Muscle of leg (tissue), 11 donors: Measurements from ENCODE around the gene RBM45. TPM values are rescaled to one million over a fixed set of nuclear protein-coding genes. Genes with fewer than 3 reads are reported as not detected.
"Not testable (repeated sequence)": the region's sequence is repeated elsewhere in the genome, so short reads cannot be mapped to it uniquely, and the experiment has no call there.

Experiments used
- DNase-seq: peaks from one replicate; pipeline ENCODE4 v3.0.0; 2013
- H3K27ac ChIP-seq: one replicate; pipeline ENCODE4 v1.5.1; 2013; ENCODE audit warnings: mild to moderate bottlenecking, low read length, control low read depth
- H3K27me3 ChIP-seq: one replicate; pipeline ENCODE4 v1.6.1; 2013; ENCODE audit warnings: low read length; ENCODE audit not compliant: control insufficient read depth, insufficient read depth
- H3K36me3 ChIP-seq: one replicate; pipeline ENCODE4 v1.6.1; 2013; ENCODE audit warnings: low read length; ENCODE audit not compliant: control insufficient read depth, insufficient read depth
- H3K4me1 ChIP-seq: one replicate; pipeline ENCODE4 v1.6.1; 2013; ENCODE audit warnings: low read length; ENCODE audit not compliant: control insufficient read depth, insufficient read depth
- H3K4me3 ChIP-seq: one replicate; pipeline ENCODE4 v1.5.1; 2013; ENCODE audit warnings: low read length, control low read depth
- H3K9me3 ChIP-seq: replicated peaks from 2 replicates; pipeline ENCODE4 v1.6.1; 2013; ENCODE audit warnings: low read depth, low read length; ENCODE audit not compliant: control insufficient read depth
- WGBS: methylation state at CpG from one replicate; pipeline ENCODE4 v1.1.5; 2013; ENCODE audit warnings: missing lambda C conversion rate; ENCODE audit not compliant: insufficient coverage; 5-methylcytosine and 5-hydroxymethylcytosine counted together
- polyA plus RNA-seq, 8 donors: library from polyadenylated mRNA; unstranded; fragments of 120-200 nt; gene quantifications; one replicate each; pipeline versions ENCODE4 v1.2.1 to v1.2.3, GENCODE V29; 2013; ENCODE audit warnings: inconsistent platforms in 1 of 8, low replicate concordance in 1 of 8; ENCODE audit not compliant: insufficient read length in 8 of 8, insufficient read depth in 1 of 8
- total RNA-seq: library from RNA; stranded (reverse); fragments of 120-200 nt; gene quantifications from one replicate; pipeline ENCODE4 v1.2.4, GENCODE V29; 2013

The RBM45 gene
- total and polyA plus RNA-seq, 9 donors = 8.7 to 13.4 (median 11.1) TPM

DNA sequence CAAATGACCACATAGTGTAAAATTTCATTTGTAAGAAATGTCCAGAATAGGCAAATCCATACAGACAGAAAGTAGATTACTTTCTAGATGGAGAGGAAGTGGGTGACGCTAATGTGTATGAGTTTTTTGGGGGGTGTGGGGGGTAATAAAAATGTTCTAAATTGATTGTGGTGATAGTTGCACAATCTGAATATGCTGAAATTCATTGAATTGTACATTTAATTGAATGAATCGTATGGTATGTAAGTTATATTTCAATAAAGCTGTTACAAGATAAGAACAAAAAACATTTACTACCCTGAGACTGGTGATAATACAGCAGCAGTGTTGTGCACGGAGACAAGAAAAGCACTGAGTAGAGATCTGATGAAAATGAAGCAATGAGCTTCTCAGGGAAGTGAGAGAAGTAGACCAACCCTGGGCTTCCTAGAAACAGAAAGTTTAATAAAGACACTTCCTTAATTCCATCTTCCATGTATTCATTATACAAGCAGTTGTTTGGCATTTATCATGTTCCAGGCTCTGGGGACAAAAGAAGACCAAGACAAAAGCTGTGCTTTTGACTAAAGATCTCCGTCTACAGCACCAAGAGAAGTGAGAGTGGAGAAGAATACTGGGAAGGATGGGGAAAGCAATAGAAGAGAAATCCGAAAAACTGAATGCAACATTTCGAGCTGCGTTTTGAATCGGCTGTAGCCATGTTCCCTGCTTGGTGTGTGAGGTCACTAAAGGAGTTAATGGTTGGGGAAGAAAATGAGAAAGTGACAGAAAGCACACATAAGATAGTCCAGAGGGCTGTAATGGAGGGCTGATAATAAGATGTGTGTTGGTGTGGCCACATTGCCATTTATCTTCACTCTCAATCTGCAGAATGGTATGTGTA, 37.9 kb upstream of the RBM45 start:
- Histone ChIP-seq H3K4me1 (peaks cover 11% of the 10 kb centered on the region), H3K36me3 (no peaks in the 10 kb centered on the region), H3K4me3 (no peak overlapping the region), H3K27ac (no peak overlapping the region), H3K27me3 (peaks cover 20% of the 10 kb centered on the region), H3K9me3 (no peaks in the 10 kb centered on the region)
- DNase-seq = no peak
- WGBS = 85% methylated on average over 6 of the region's 8 CpGs

DNA sequence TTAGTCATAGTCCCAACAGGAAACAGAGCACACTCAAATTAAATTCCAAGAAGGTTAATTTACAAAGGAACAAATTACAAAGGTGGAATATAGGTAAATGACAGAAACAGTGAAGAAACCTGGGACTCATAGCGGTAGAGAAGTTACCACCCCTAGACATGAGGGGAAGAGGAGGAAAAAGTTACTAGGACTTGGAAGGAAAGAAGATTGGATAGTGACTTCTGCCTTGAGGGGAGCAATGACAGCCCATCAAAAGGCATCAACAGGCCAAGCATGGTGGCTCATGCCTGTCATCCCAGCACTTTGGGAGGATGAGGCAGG, 37.3 kb upstream of the RBM45 start:
- peaks cover 20% of the 10 kb centered on the region for H3K27me3 ChIP-seq
- H3K4me1 ChIP-seq = peaks cover 11% of the 10 kb centered on the region
- H3K27ac ChIP-seq = no peak overlapping the region
- no peaks in the 10 kb centered on the region for H3K9me3 ChIP-seq
- H3K4me3 ChIP-seq = no peak overlapping the region
- H3K36me3 ChIP-seq = no peaks in the 10 kb centered on the region
- no peak for DNase-seq
- WGBS = 88% methylated on average over 1 of the region's 1 CpG

DNA sequence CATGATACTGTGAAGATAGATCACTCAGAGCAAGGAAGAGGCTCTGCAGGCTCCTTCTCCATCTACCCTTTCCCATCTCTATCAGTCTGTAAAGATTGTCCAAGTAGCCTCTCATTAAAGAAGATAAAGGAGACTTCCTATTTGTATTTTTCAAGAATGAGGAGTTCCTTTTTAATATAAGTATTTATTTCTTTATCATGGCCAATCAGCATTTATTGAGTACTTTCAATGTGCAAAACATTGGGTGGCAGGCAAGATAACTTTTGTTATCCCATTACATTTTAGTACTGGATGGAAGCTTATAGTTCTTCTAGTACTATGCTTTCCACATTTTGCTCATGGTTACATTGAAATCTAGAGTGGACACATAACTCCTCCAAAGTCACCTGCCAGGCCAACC, 36.1 kb upstream of the RBM45 start:
- peaks cover 20% of the 10 kb centered on the region for H3K27me3 ChIP-seq
- DNase-seq = no peak

DNA sequence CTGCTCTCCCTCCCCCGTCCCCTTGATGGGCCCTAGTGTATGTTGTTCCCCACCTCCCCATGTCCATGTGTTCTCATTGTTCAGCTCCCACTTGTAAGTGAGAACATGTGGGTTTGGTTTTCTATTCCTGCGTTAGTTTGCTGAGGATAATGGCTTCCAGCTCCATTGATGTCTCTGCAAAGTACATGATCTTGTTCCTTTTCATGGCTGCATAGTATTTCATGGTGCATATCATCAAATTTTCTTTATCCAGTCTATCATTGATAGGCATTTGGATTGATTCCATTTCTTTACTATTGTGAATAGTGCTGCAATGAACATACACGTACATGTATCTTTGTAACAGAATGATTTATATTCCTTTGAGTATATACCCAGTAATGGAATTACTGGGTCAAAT, 33.0 kb upstream of the RBM45 start:
- H3K27me3 ChIP-seq, H3K4me3 ChIP-seq, DNase-seq, H3K27ac ChIP-seq, H3K36me3 ChIP-seq, H3K4me1 ChIP-seq, H3K9me3 ChIP-seq: not testable (repeated sequence)
- no CpG with 5 or more reads among the region's 3 CpGs for WGBS

More for the DNA sequence above, 36.1 kb upstream of the RBM45 start:
- H3K36me3 ChIP-seq = no peaks in the 10 kb centered on the region
- H3K9me3 ChIP-seq = no peaks in the 10 kb centered on the region
- no peak overlapping the region for H3K27ac ChIP-seq
- H3K4me3 ChIP-seq = no peak overlapping the region
- peaks cover 11% of the 10 kb centered on the region for H3K4me1 ChIP-seq

DNA sequence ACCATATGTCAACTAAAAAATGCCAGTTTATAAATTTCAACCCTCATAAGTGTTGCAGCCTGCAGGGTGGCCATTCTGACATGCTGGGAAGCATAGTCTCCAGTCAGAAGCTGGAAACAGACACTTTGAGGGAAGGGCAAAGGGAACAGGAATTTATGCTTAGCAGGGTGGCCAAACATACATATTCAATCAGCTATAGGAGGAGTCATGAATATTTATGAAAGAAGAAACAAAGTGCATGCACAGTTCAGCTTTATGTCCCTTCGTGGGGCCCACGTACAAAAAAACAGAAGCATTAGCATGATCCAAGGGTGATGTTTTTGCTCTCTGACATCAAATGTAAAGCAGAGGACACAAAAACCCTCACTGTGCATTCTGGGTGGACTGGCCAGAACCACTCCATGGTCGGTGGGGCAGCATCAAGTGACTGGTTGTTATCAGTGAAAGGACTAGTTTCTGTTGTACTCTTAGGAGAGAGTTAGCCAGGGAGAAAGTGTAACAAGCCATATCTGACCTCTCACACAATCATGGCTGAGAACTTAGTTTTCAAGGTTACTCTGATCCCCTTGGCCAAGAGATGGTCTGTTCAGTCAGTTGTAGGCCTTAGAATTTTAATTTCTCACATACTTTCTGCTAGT, 29.7 kb upstream of the RBM45 start:
- Histone ChIP-seq H3K27me3 (no peaks in the 10 kb centered on the region), H3K9me3 (no peaks in the 10 kb centered on the region), H3K36me3 (no peaks in the 10 kb centered on the region), H3K27ac (no peak overlapping the region), H3K4me1 (no peaks in the 10 kb centered on the region), H3K4me3 (no peak overlapping the region)
- 88% methylated on average over 2 of the region's 3 CpGs for WGBS
- DNase-seq = no peak

DNA sequence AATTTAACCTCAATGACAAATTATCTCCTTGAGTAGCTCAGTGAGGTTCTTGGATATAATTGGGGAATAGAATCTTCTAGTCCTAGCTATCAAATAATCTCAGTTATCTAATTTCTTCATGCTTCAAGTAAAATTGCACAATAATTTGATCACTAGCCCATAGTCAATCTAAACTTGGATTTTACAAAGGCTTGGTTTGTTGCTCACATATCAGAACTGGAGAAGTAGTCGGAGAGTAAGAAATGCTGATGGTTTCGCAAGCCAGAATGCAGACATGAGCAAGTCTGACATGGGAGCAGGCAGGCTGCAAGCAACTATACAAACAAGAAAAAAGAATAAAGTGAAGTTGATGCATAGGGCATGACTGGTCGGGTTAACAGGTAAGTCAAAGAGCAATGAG, 28.0 kb upstream of the RBM45 start:
- no peak for DNase-seq
- no peak overlapping the region for H3K4me3 ChIP-seq
- 83% methylated on average over 2 of the region's 3 CpGs for WGBS
- H3K36me3 ChIP-seq = no peaks in the 10 kb centered on the region
- H3K9me3 ChIP-seq = no peaks in the 10 kb centered on the region
- no peak overlapping the region for H3K27ac ChIP-seq
- H3K27me3 ChIP-seq = no peaks in the 10 kb centered on the region
- H3K4me1 ChIP-seq = no peaks in the 10 kb centered on the region

DNA sequence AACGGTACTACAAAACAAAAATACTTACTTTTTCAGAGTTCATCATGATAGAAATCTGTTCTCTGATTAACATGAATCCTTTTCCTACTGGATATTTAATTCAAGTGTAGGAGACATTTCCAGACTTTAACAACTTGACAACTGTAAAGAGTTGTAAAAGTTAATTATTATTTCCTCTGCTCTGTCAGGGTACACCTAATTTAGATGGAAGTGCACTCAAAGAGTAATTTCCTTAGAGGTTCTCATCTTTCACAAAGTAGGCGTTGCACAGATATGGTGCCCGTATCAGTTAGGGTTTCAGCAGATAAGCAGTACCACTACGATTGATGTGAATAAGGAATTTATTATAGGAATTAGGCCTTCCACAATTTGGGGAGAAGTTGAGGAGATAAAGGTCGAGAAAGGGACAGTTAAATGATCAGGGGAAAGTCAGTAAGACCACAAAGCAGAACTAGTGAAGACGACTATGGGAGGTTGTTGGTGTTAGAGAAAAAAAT, 23.4 kb upstream of the RBM45 start:
- 25% methylated on average over 3 of the region's 6 CpGs for WGBS
- H3K27ac ChIP-seq = no peak overlapping the region
- no peak overlapping the region for H3K4me3 ChIP-seq
- H3K4me1 ChIP-seq = no peaks in the 10 kb centered on the region
- H3K36me3 ChIP-seq = no peaks in the 10 kb centered on the region
- H3K9me3 ChIP-seq = no peaks in the 10 kb centered on the region
- no peak for DNase-seq
- H3K27me3 ChIP-seq = no peaks in the 10 kb centered on the region

DNA sequence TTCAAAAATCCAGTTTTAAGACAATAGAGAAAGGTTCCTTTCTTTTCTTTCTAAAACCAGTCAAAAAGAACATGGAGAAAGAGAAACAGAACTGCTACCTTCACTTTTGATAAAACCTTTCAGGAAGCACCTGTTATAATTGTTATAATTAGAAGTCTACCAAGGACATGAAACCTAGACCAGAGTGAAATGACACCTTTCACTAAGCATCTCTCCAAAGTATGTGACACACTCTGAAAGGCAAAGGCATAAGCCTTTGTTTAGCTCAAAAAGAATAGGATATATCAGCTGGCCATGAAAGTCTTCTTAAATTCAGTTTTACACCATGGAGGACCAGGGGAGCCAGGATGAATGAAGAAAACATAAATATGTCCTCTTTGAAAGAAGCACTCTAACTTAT, 18.8 kb upstream of the RBM45 start:
- no peak for DNase-seq
- Histone ChIP-seq H3K4me3 (no peak overlapping the region), H3K27me3 (no peaks in the 10 kb centered on the region), H3K36me3 (no peaks in the 10 kb centered on the region), H3K4me1 (no peaks in the 10 kb centered on the region), H3K9me3 (no peaks in the 10 kb centered on the region), H3K27ac (no peak overlapping the region)

DNA sequence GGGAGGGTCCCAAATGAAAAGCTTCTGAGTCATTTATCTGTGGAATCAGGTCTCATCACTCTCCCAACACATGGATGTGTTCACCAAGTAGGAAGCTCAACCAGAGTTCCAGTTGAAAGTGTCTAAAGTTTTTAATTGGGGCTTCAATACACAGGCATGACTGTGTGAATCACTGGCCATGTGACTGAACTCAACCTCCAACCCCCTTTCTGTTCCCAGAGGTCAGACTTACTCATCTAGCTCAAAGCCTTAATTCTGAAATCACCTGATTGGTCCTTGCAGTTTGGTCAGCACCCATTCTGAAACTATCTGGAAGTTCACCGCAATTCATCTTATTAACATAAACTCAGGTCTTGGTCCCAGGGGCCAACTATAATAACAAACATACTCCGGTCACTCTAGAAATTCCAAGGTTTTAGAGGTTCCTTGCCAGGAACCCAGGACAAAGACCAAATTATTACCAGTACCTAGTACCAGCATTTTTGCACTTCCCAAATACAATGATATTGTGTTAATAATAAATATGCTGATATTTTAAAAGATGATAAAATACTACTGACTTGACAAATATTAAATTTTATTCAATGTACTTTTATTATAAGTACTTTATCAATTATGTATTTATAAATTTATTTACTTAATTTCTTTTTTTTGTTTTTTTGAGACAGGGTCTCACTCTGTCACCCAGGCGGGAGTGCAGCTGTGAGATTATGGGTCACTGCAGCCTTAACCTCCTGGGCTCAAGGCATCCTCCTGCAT, 10.7 kb upstream of the RBM45 start:
- Histone ChIP-seq H3K36me3 (no peaks in the 10 kb centered on the region), H3K4me3 (no peak overlapping the region), H3K27ac (no peak overlapping the region), H3K9me3 (no peaks in the 10 kb centered on the region), H3K4me1 (no peaks in the 10 kb centered on the region), H3K27me3 (no peaks in the 10 kb centered on the region)
- no peak for DNase-seq
- 100% methylated on average over 1 of the region's 3 CpGs for WGBS

DNA sequence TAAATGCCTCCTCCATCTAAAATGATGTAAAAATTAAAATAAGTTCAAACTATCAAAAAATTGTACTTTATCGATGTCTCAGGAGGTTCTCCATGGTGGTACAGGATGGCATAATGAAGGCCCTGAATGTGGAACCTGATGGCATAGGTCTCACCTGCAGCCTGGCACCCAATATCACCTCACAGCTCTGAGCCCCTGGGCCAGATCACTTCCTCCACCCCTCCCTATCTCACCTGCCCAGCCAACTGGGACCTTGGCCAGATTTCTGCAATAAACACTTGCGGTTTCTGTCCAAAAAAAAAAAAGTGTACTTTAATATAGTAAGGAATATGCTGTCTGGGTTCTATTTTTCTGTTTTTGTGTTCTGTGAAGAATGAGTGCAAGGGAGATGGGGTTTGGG, 6.7 kb upstream of the RBM45 start:
- Histone ChIP-seq H3K36me3 (no peaks in the 10 kb centered on the region), H3K27me3 (peaks cover 2% of the 10 kb centered on the region), H3K4me1 (no peaks in the 10 kb centered on the region), H3K9me3 (no peaks in the 10 kb centered on the region), H3K27ac (no peak overlapping the region), H3K4me3 (no peak overlapping the region)
- WGBS = no CpG with 5 or more reads among the region's 2 CpGs
- no peak for DNase-seq
